SK-N-MC (cell line): ENCODE data around the gene SPTSSA.

Source experiments
- EZH2 ChIP-seq: fragments of 200-600 bp; sonication (generic); IDR thresholded peaks from one replicate; pipeline ENCODE4 v1.6.1; 2017; ENCODE audit warnings: antibody characterized with exemption
- POLR2AphosphoS5 ChIP-seq: IDR thresholded peaks from 2 replicates; pipeline ENCODE4 v1.6.1; 2012; ENCODE audit warnings: mild to moderate bottlenecking, low read depth, low read length, borderline replicate concordance

DNA sequence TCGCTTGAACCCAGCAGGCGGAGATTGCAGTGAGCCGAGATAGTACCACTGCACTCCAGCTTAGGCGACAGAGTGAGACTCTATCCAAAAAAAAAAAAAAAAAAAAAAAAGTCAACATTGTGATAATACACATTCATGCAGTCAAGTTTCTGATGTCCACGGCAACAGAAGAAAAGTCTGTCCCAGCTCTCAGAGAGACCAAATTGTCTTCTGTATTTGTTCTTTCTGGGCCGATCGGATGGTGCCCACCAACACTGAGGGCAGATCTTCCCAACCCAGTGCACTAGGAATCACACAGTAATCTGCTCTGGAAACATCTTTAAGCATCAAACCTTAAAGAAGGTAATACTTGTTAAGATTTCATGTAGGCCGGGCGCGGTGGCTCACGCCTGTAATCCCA is 45.8 kb upstream of the SPTSSA start:
- TF ChIP-seq POLR2AphosphoS5 (no peak), EZH2 (no peak)
